ENCODE results near the gene PSMA3.

GRCh38 chr14:58292187-58292586 lies 47.5 kb downstream of the PSMA3 start:
- TF ChIP-seq TAF1 (IDR thresholded peaks at IDR 0.05; ENCODE audit: borderline replicate concordance, low read depth, low read length) (no peak), POLR2AphosphoS5 (IDR thresholded peaks at IDR 0.05; ENCODE audit: low read depth, low read length) (no peak)
